HepG2 (cell line): ENCODE results near the gene FOXA3. TPM values are rescaled to one million over a fixed set of nuclear protein-coding genes. Genes with fewer than 3 reads are reported as not detected.

ENCODE experiments used
- AGO1 ChIP-seq: fragments of 200-400 bp; formaldehyde crosslinking; IDR thresholded peaks from 2 replicates; pipeline ENCODE4 v1.6.1; 2017; ENCODE audit warnings: mild to moderate bottlenecking, low read depth, low read length, moderate library complexity; ENCODE audit not compliant: poor library complexity, severe bottlenecking
- ATAD3A ChIP-seq: sonication (generic); formaldehyde crosslinking; IDR thresholded peaks from 2 replicates; pipeline ENCODE4 v1.4.0; 2020; ENCODE audit warnings: missing genetic modification reagents
- HDAC1 ChIP-seq: sonication (generic); formaldehyde crosslinking; IDR thresholded peaks from 2 replicates; pipeline ENCODE4 v1.5.1; 2020; ENCODE audit warnings: mild to moderate bottlenecking, missing genetic modification reagents
- HMG20A ChIP-seq: IDR thresholded peaks from 2 replicates; pipeline ENCODE4 v1.6.1; 2016; ENCODE audit warnings: borderline replicate concordance
- JARID2 ChIP-seq: sonication (generic); formaldehyde crosslinking; IDR thresholded peaks from 2 replicates; pipeline ENCODE4 v1.8.1; 2023; ENCODE audit warnings: missing genetic modification reagents, inconsistent platforms; ENCODE audit not compliant: insufficient replicate concordance
- JUNB ChIP-seq: sonication (generic); formaldehyde crosslinking; IDR thresholded peaks from 2 replicates; pipeline ENCODE4 v1.8.0; 2022; ENCODE audit warnings: missing genetic modification reagents, mild to moderate bottlenecking, borderline replicate concordance
- KDM5A ChIP-seq: fragments of 200-600 bp; sonication (generic); IDR thresholded peaks from 2 replicates; pipeline ENCODE4 v1.7.0; 2018; ENCODE audit warnings: antibody characterized with exemption, mild to moderate bottlenecking, low read length, borderline replicate concordance
- NCOR1 ChIP-seq: fragments of 200-600 bp; sonication (generic); IDR thresholded peaks from 2 replicates; pipeline ENCODE4 v1.7.0; 2017; ENCODE audit warnings: antibody characterized with exemption, low read length, borderline replicate concordance
- PITX1 ChIP-seq: sonication (generic); formaldehyde crosslinking; IDR thresholded peaks from 2 replicates; pipeline ENCODE4 v1.5.1; 2020; ENCODE audit warnings: mild to moderate bottlenecking, missing genetic modification reagents
- POLR2AphosphoS2 ChIP-seq: IDR thresholded peaks from 2 replicates; pipeline ENCODE4 v1.6.1; 2011; ENCODE audit warnings: low read depth, low read length, improper control_type of control experiment
- REPIN1 ChIP-seq: sonication (generic); formaldehyde crosslinking; IDR thresholded peaks from 2 replicates; pipeline ENCODE4 v1.8.0; 2022; ENCODE audit warnings: missing genetic modification reagents, low read depth, mild to moderate bottlenecking, borderline replicate concordance
- RXRB ChIP-seq: IDR thresholded peaks from 2 replicates; pipeline ENCODE4 v1.6.1; 2016; ENCODE audit warnings: borderline replicate concordance, missing genetic modification reagents, missing compliant biosample characterization
- TOPORS ChIP-seq: sonication (generic); formaldehyde crosslinking; IDR thresholded peaks from 2 replicates; pipeline ENCODE4 v1.8.0; 2023; ENCODE audit warnings: mild to moderate bottlenecking, missing genetic modification reagents
- ZFP82 ChIP-seq: sonication (generic); formaldehyde crosslinking; IDR thresholded peaks from 2 replicates; pipeline ENCODE4 v1.5.1; 2020; ENCODE audit warnings: mild to moderate bottlenecking, missing genetic modification reagents, borderline replicate concordance
- ZNF234 ChIP-seq: sonication (generic); formaldehyde crosslinking; conservative IDR thresholded peaks from 2 replicates; pipeline ENCODE4 v1.5.1; 2020; ENCODE audit warnings: mild to moderate bottlenecking, missing genetic modification reagents
- ZNF766 ChIP-seq: sonication (generic); formaldehyde crosslinking; IDR thresholded peaks from 2 replicates; pipeline ENCODE4 v1.5.0; 2020; ENCODE audit warnings: missing genetic modification reagents, borderline replicate concordance
- polyA plus RNA-seq, 8 experiments: library from polyadenylated mRNA; depleted of rRNA in 3 of 8; stranded (reverse) in 7 of 8; unstranded in 1 of 8; fragments of >200 nt; fragmentation: Illumina TruSeq in 4 of 8; extraction: Trizol in 4 of 8; gene quantifications; 2 replicates each; pipeline versions ENCODE4 v1.2.1 to v1.2.3, GENCODE V29; 2011 to 2016; ENCODE audit warnings: low read depth in 4 of 8, missing spikeins in 1 of 8, mixed read lengths in 1 of 8; ENCODE audit not compliant: insufficient read depth in 1 of 8
- total RNA-seq, 5 experiments: library from RNA; depleted of rRNA; stranded (reverse); fragments of >200 nt; fragmentation: Illumina TruSeq; extraction: Trizol; gene quantifications; 2 replicates each; pipeline ENCODE4 v1.2.3, GENCODE V29; 2016; ENCODE audit warnings: low read depth in 1 of 5
- TF ChIP-seq, protein P1 (sequence below): sonication (generic); formaldehyde crosslinking; IDR thresholded peaks from 2 replicates; pipeline ENCODE4 v1.8.0; 2022; ENCODE audit warnings: mild to moderate bottlenecking, missing genetic modification reagents, moderate library complexity
- TF ChIP-seq, protein P2 (sequence below): sonication (generic); formaldehyde crosslinking; conservative IDR thresholded peaks from 2 replicates; pipeline ENCODE4 v1.4.0; 2020; ENCODE audit warnings: missing genetic modification reagents
- TF ChIP-seq, protein P3 (sequence below): sonication (generic); formaldehyde crosslinking; IDR thresholded peaks from 2 replicates; pipeline ENCODE4 v1.8.0; 2023; ENCODE audit warnings: mild to moderate bottlenecking, missing genetic modification reagents
- TF ChIP-seq, protein P4 (sequence below): sonication (generic); formaldehyde crosslinking; IDR thresholded peaks from 2 replicates; pipeline ENCODE4 v1.8.0; 2022; ENCODE audit warnings: low read depth, missing genetic modification reagents
- TF ChIP-seq, protein P5 (sequence below): sonication (generic); formaldehyde crosslinking; IDR thresholded peaks from 2 replicates; pipeline ENCODE4 v1.9.0; 2021; ENCODE audit warnings: missing genetic modification reagents, borderline replicate concordance

FOXA3 gene
- total and polyA plus RNA-seq, 2 of the 13 experiments (the other 11 are each of a cell fraction or from before 2014, with no cell fraction given) = 29.8 to 47.6 TPM

DNA sequence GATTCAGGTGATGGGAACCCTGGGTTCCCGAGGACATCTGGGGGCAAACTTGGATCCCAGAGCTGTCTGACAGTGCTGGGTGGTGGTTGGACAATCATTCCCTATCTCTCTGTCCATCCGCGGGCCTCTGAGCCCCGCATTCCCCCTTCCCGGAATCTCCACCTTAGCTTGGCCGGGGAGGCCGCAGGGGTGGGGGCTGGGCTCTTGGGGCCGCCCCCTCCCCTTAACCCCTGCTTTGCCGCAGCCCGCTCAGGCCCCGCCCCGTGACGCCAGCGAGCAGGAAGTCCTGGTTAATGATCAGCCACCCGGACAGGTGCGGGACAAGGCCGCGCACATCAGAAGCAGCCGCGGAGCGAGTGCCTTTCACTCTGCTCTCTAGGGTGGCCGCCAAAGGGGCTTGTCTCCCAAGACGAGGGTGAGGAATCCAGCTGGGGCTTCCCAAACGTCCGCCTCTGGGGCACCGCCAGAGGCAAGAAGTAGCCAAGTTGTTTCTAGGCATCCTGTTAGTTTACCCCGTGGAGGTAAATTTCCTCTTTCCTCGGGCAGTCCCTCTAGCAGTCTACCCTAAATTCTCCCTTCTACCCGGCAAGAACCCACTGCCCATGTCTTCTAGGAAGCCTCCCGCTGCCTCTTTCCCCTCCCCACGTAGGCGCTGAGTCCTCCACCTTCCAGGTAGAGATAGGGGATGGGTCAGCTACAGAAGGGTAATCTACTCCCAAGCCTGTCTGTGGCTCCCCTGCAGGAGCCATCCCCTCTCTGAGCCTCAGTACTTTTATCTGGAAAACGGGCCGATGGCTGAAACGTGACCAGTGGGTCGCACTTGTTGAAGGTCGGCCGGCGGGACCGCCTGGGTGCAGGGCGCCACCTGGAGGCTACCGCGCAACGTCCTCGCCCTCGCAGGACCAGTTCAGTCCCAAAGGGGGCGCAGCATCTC, 18.8 kb downstream of the FOXA3 start (continued):
- TF ChIP-seq AGO1 (peak; percentile 97), HMG20A (peak; percentile 13; the same call in 1 of the 2 replicates), RXRB (CRISPR knock-in tag) (peak; percentile 85), NCOR1 (peak; percentile 72), HDAC1 (CRISPR knock-in tag) (peak; percentile 90), KDM5A (no peak; the same call in 1 of the 2 replicates), REPIN1 (CRISPR knock-in tag) (peak; percentile 80; the same call in 1 of the 2 replicates), JUNB (CRISPR knock-in tag) (no peak), JARID2 (CRISPR knock-in tag) (no peak), PITX1 (CRISPR knock-in tag) (peak; percentile 64; the same call in 1 of the 2 replicates), ZFP82 (CRISPR knock-in tag) (no peak; the same call in 1 of the 2 replicates), TOPORS (CRISPR knock-in tag) (no peak), POLR2AphosphoS2 (no peak), ZNF234 (CRISPR knock-in tag) (0 out of 2 replicates have a peak, but pooled peaks have one; percentile 57), ATAD3A (CRISPR knock-in tag) (no peak), ZNF766 (no peak)
- TF ChIP-seq, protein P1, sequence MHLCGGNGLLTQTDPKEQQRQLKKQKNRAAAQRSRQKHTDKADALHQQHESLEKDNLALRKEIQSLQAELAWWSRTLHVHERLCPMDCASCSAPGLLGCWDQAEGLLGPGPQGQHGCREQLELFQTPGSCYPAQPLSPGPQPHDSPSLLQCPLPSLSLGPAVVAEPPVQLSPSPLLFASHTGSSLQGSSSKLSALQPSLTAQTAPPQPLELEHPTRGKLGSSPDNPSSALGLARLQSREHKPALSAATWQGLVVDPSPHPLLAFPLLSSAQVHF (CRISPR knock-in tag) = no peak
- TF ChIP-seq, protein P2, sequence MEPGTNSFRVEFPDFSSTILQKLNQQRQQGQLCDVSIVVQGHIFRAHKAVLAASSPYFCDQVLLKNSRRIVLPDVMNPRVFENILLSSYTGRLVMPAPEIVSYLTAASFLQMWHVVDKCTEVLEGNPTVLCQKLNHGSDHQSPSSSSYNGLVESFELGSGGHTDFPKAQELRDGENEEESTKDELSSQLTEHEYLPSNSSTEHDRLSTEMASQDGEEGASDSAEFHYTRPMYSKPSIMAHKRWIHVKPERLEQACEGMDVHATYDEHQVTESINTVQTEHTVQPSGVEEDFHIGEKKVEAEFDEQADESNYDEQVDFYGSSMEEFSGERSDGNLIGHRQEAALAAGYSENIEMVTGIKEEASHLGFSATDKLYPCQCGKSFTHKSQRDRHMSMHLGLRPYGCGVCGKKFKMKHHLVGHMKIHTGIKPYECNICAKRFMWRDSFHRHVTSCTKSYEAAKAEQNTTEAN (CRISPR knock-in tag) = peak; percentile 71; the same call in 1 of the 2 replicates
- TF ChIP-seq, protein P3, sequence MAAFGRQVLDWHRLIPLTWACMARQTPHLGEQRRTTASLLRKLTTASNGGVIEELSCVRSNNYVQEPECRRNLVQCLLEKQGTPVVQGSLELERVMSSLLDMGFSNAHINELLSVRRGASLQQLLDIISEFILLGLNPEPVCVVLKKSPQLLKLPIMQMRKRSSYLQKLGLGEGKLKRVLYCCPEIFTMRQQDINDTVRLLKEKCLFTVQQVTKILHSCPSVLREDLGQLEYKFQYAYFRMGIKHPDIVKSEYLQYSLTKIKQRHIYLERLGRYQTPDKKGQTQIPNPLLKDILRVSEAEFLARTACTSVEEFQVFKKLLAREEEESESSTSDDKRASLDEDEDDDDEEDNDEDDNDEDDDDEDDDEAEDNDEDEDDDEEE = no peak; the same call in 1 of the 2 replicates
- TF ChIP-seq, protein P4, sequence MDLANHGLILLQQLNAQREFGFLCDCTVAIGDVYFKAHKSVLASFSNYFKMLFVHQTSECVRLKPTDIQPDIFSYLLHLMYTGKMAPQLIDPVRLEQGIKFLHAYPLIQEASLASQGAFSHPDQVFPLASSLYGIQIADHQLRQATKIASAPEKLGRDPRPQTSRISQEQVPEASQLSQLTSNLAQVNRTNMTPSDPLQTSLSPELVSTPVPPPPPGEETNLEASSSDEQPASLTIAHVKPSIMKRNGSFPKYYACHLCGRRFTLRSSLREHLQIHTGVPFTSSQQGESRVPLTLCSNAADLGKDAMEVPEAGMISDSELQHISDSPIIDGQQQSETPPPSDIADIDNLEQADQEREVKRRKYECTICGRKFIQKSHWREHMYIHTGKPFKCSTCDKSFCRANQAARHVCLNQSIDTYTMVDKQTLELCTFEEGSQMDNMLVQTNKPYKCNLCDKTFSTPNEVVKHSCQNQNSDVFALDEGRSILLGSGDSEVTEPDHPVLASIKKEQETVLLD = peak; percentile 43; the same call in 1 of the 2 replicates
- TF ChIP-seq, protein P5, sequence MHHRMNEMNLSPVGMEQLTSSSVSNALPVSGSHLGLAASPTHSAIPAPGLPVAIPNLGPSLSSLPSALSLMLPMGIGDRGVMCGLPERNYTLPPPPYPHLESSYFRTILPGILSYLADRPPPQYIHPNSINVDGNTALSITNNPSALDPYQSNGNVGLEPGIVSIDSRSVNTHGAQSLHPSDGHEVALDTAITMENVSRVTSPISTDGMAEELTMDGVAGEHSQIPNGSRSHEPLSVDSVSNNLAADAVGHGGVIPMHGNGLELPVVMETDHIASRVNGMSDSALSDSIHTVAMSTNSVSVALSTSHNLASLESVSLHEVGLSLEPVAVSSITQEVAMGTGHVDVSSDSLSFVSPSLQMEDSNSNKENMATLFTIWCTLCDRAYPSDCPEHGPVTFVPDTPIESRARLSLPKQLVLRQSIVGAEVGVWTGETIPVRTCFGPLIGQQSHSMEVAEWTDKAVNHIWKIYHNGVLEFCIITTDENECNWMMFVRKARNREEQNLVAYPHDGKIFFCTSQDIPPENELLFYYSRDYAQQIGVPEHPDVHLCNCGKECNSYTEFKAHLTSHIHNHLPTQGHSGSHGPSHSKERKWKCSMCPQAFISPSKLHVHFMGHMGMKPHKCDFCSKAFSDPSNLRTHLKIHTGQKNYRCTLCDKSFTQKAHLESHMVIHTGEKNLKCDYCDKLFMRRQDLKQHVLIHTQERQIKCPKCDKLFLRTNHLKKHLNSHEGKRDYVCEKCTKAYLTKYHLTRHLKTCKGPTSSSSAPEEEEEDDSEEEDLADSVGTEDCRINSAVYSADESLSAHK (CRISPR knock-in tag) = no peak
